Astrocyte of the spinal cord (primary cell): ENCODE data around the gene ITGB5.

Experiments used
- DNase-seq: peaks from one replicate; pipeline ENCODE4 v3.0.0; 2011; ENCODE audit warnings: low read depth, low spot score
- H3K4me3 ChIP-seq: 2 replicates; pipeline ENCODE4 v1.5.1; 2011; ENCODE audit warnings: low read depth, mild to moderate bottlenecking, low read length, moderate library complexity
- CTCF ChIP-seq: IDR thresholded peaks from 2 replicates; pipeline ENCODE4 v1.5.1; 2012; ENCODE audit warnings: low read depth, mild to moderate bottlenecking, low read length, inconsistent platforms
- in situ Hi-C: cut with HindIII; loops from 2 replicates; pipeline ENCODE4 v1.10.0; 2017; ENCODE audit warnings: low sequenced_read_pairs

ITGB5 gene

GRCh38 chr3:124847051-124847450 lies 40.1 kb downstream of the ITGB5 start:
- TF ChIP-seq CTCF, result no peak
- no peak for DNase-seq
- H3K4me3 ChIP-seq, result no peak overlapping the region
- in situ Hi-C loops, result no loop called here

- peak; percentile 73 for DNase-seq
- TF ChIP-seq CTCF, result no peak
- H3K4me3 ChIP-seq, result no peak overlapping the region
- in situ Hi-C loops, result no loop called here
Measured at GRCh38 chr3:124846189-124846588, 41.0 kb downstream of the ITGB5 start.

- DNase-seq, result peak; percentile 85
- no peak overlapping the region for H3K4me3 ChIP-seq
- no peak for TF ChIP-seq CTCF
- in situ Hi-C loops, result no loop called here
Measured at GRCh38 chr3:124845406-124845805, 41.8 kb downstream of the ITGB5 start.

- H3K4me3 ChIP-seq, result no peak overlapping the region
- no peak for DNase-seq
- in situ Hi-C loops, result no loop called here
- TF ChIP-seq CTCF, result no peak
Measured at GRCh38 chr3:124843506-124844177, 43.5 kb downstream of the ITGB5 start.

GRCh38 chr3:124843047-124843446 lies 44.1 kb downstream of the ITGB5 start:
- H3K4me3 ChIP-seq, result no peak overlapping the region
- TF ChIP-seq CTCF, result no peak
- in situ Hi-C loops, result no loop called here
- no peak for DNase-seq

- H3K4me3 ChIP-seq, result no peak overlapping the region
- in situ Hi-C loops, result no loop called here
- TF ChIP-seq CTCF, result no peak
- DNase-seq, result no peak
Measured at GRCh38 chr3:124841517-124841916, 45.6 kb downstream of the ITGB5 start.
